ENCODE measurements around the gene GALNTL6. TPM values are rescaled to one million over a fixed set of nuclear protein-coding genes. Genes with fewer than 3 reads are reported as not detected.

GALNTL6 gene
- total and polyA plus RNA-seq, 2 experiments from 2014 or later, result 0.38 to 0.40 TPM

GRCh38 chr4:171812333-171812664, 905 bp upstream of the GALNTL6 start:
- Mint-ChIP-seq H3K4me3 (peak overlapping the region; percentile 90), H3K27me3 (ENCODE audit: insufficient read depth, low read depth, poor library complexity) (peaks cover 32% of the 10 kb centered on the region), H3K27ac (no peak overlapping the region), H3K9me3 (peaks cover 5% of the 10 kb centered on the region), H3K4me1 (peaks cover 12% of the 10 kb centered on the region), H3K36me3 (ENCODE audit: low read depth) (no peaks in the 10 kb centered on the region)
- peaks cover 59% of the 10 kb centered on the region for H3K27me3 ChIP-seq (ENCODE audit: insufficient read depth)
- no peaks in the 10 kb centered on the region for H4K20me1 ChIP-seq (replicated peaks; ENCODE audit: insufficient read depth)
- DNase-seq (ENCODE audit: low spot score) (no peak), ATAC-seq (no peak)
- H3K9me2 ChIP-seq (ENCODE audit: insufficient read depth), result no peaks in the 10 kb centered on the region
- H2AFZ ChIP-seq, result peak overlapping the region; percentile 100
- H3K79me2 ChIP-seq (replicated peaks; ENCODE audit: insufficient read depth), result no peaks in the 10 kb centered on the region
- H3K4me1 ChIP-seq (ENCODE audit: insufficient read depth), result peaks cover 13% of the 10 kb centered on the region
- peak overlapping the region; percentile 80 for H3K4me3 ChIP-seq
- H3K36me3 ChIP-seq (ENCODE audit: insufficient read depth), result no peaks in the 10 kb centered on the region
- no peak for TF ChIP-seq REST (IDR thresholded peaks at IDR 0.05; ENCODE audit: unreplicated experiment)
- no peak for TF ChIP-seq NANOG (IDR thresholded peaks at IDR 0.05; ENCODE audit: borderline replicate concordance)
- TF ChIP-seq ZNF462 (CRISPR knock-in tag; IDR thresholded peaks at IDR 0.05), result no peak
- TF ChIP-seq ZNF331 (CRISPR knock-in tag; IDR thresholded peaks at IDR 0.05; ENCODE audit: low read depth), result no peak
- no peak for TF ChIP-seq JUNB (IDR thresholded peaks at IDR 0.05; ENCODE audit: unreplicated experiment)
- TF ChIP-seq STAT1 (IDR thresholded peaks at IDR 0.05; ENCODE audit: unreplicated experiment), result no peak
- TF ChIP-seq EZH2 (IDR thresholded peaks at IDR 0.05; ENCODE audit: low read depth, unreplicated experiment), result no peak
- no peak for TF ChIP-seq POLR2AphosphoS5 (IDR thresholded peaks at IDR 0.05; ENCODE audit: low read depth)
- no peak for TF ChIP-seq ZNF114 (CRISPR knock-in tag; IDR thresholded peaks at IDR 0.05)
- no peak for TF ChIP-seq ETS1 (IDR thresholded peaks at IDR 0.05)
- no peak for TF ChIP-seq CREB1 (CRISPR knock-in tag; IDR thresholded peaks at IDR 0.05; ENCODE audit: low read depth)
- TF ChIP-seq CTCF (conservative IDR thresholded peaks at IDR 0.05; ENCODE audit: low read depth in 2 of 2), result no peak
- TF ChIP-seq EZH2phosphoT487 (IDR thresholded peaks at IDR 0.05; ENCODE audit: unreplicated experiment), result no peak
- peaks cover 5% of the 10 kb centered on the region; the same call in 1 of the 2 replicates for H3F3A ChIP-seq (replicated peaks; ENCODE audit: low read depth)
- H3K4me2 ChIP-seq, result peak overlapping the region; percentile 97
- no peak overlapping the region for H3K27ac ChIP-seq (ENCODE audit: low read depth)
